Measurements from ENCODE around the gene SCN5A.
A peak's percentile ranks its signal among the peaks of the same experiment; 100 is the strongest.

Gene SCN5A

DNA sequence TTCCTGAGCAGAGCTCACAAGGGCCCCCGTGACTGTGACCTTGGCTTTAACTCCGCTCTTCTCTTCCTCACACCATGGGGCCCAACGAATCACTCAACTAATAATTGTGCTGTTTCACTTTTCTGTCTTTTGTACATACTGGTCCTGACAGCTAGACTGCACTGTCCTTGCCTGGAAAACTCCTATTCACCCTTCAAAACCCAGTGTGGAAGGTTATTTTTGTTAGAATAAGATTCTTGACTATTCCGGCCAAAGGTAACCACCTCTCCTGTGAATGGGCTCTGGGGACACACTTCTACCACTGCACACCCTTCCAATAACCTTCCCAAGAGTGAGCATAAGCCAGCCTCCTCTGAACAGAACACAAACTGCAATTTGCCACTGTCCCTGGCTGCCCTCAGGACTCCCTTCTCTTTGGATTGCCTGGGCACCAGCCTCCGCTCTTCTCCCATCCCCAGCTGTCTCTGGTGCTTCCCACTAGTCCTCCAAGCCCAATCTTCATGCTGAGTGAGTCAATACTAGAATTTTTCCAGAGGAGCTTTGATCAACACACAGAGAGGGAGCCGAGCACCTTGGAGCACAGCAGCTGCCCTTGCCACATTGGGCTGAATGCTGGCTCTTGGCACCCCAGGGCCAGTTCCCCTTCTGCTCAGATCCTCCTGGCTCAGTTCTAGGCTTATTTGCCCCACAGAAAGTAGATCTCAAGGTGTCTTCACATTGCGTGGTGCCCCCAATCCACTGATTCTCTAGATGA lies 2.1 kb downstream of the SCN5A start:
- no peak for DNase-seq (ENCODE audit: low read depth)

DNA sequence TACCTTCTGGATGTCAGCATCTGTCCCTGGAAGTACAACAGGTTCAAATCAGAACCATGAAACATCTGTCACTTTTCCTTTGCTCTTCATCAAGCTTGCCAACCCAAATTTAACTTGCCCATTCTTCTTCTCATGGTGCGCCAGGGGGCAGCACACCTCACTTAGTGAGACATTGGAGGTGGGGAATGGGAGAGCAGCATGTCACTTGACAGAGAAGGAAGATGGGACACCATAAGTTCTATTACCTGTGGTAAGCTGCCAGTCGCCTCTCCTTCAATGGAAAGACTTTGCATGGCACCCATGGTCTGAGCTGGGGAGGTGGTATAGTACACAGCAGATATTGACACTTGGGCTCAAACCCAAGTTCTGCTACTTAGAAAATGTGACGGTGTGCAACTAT lies 2.9 kb downstream of the SCN5A start:
- DNase-seq (ENCODE audit: low read depth) = peak; percentile 31

- no peak for DNase-seq (ENCODE audit: low read depth)
Observed at GRCh38 chr3:38646062-38646461, 3.4 kb downstream of the SCN5A start.

- DNase-seq (ENCODE audit: low read depth) = no peak
Observed at GRCh38 chr3:38645601-38646000, 3.9 kb downstream of the SCN5A start.

DNA sequence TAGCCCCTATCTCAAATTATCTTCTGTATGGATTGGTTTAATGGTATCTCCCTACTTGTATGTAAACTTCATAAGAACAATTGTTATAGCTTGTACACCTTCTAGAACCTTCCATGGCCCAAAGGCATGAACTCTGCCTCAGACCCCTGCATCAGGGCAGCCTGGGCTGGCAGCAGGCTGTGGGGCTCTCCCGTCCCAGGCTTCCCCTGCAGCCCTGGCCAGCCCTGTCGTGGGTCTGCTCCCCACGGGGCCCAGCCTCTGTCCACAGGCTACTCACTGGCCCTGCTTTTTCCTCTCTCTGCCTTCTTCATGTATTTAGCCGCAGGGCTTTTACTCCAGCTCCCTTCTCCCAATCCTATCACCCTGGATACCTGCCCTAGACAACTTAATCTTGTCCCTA lies 4.4 kb downstream of the SCN5A start:
- DNase-seq (ENCODE audit: low read depth) = no peak

GRCh38 chr3:38644662-38645053 lies 4.8 kb downstream of the SCN5A start:
- no peak for DNase-seq (ENCODE audit: low read depth)

GRCh38 chr3:38644016-38644661 lies 5.3 kb downstream of the SCN5A start:
- no peak for DNase-seq (ENCODE audit: low read depth)

DNA sequence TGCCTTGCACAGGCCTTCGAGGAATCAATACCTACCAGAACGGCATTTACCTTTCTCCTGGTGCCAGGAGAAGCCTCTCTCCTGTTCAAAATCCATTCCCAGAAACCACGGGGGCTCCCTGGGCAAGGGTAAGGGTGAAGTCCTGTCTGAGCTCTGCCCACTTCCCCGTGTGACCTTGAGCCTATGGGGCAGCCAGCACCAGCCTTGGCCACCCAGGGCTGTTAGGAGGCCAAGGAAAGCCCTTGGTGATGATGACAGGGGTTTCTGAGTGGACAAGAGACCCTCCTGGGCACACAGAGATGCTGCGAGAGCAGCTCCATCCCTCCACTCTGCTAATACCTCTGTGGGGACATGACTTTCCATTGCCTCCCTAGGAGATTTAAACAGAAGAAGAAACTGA lies 5.9 kb downstream of the SCN5A start:
- DNase-seq (ENCODE audit: low read depth) = no peak

DNA sequence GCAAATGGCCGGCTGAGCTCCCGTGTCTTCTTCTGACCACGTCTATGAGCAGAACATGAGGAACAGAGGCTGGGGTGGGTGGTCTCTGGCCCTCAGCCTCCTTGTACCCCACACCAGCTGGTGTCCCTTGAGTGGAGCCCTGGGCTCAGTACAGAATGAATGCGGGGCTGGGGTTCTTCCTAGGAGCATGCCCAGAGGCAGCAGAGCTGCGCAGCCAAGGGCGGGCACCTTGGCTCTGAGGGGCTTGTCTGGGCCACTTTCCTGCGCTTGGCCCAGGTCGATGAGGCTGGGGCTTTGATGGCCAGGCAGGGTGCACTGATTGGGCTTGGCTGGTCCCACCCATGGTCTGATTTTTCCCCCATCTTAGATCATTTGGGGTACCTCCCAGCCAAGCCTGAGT lies 6.4 kb downstream of the SCN5A start:
- DNase-seq (ENCODE audit: low read depth) = no peak

GRCh38 chr3:38641461-38642110 lies 7.9 kb downstream of the SCN5A start:
- DNase-seq (ENCODE audit: low read depth) = no peak

DNA sequence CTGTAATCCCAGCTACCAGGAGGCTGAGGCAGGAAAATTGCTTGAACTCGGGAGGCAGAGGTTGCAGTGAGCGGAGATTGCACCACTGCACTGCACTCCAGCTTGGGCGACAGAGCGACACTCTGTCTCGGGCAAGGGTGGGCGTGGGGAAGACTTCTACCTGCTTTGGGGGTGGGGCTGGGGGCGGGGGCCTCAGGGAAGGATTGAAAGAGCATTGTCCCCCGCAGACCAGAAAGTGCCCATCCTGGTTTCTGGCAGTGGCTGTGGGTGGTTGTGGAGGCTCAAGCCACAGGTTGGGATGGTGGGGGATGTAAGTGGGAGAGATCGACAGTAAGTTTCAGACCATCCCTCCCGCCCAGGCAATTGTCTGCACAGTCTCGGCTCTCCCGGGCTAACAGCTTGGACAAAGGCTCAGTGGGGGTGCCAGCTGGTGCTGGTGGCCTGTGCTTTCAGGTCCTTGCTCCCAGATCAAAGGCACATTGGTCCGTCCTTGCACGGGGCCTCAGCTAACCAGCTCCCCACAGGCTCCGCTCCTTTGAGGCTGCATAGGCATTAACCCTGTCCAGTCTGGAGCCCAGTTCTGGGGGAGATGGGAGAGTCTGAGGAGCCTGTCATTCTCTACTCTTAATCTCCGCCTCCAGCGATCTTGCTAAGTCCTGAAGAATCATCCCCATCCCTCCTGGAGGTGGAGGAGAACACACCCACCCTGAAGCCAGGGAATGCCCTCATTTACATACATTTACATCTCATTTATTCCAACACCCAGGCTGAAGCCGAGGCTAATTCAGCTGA lies 8.6 kb downstream of the SCN5A start:
- DNase-seq (ENCODE audit: low read depth) = no peak

GRCh38 chr3:38638354-38638753 lies 11.1 kb downstream of the SCN5A start:
- DNase-seq (ENCODE audit: low read depth) = no peak

DNA sequence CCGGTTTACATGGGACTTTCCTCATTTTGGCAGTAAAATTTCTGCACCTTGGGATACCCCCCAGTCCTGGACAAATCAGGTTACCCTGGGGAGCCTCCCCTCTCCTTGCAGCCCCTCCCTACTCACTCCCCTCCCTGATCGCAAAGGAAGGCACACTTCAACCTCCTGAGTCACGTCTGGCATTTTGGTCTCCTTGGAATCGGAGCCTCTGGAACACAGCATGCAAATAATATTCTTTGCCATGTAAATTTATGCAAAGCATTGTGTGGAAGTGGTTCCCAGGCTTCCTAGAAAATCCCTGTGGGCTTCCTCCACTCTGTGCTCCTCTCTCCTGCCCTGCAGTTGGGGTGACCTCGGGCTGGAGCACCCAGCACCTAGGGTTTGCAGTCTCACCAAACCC lies 11.6 kb downstream of the SCN5A start:
- no peak for DNase-seq (ENCODE audit: low read depth)

GRCh38 chr3:38636881-38637280 lies 12.6 kb downstream of the SCN5A start:
- no peak for DNase-seq (ENCODE audit: low read depth)

GRCh38 chr3:38636464-38636863 lies 13.0 kb downstream of the SCN5A start:
- DNase-seq (ENCODE audit: low read depth) = no peak

GRCh38 chr3:38634111-38634510 lies 15.4 kb downstream of the SCN5A start:
- peak; percentile 37 for DNase-seq (ENCODE audit: low read depth)

- no peak for DNase-seq (ENCODE audit: low read depth)
Observed at GRCh38 chr3:38632989-38633388, 16.5 kb downstream of the SCN5A start.

GRCh38 chr3:38630606-38631005 lies 18.9 kb downstream of the SCN5A start:
- no peak for DNase-seq (ENCODE audit: low read depth)

DNA sequence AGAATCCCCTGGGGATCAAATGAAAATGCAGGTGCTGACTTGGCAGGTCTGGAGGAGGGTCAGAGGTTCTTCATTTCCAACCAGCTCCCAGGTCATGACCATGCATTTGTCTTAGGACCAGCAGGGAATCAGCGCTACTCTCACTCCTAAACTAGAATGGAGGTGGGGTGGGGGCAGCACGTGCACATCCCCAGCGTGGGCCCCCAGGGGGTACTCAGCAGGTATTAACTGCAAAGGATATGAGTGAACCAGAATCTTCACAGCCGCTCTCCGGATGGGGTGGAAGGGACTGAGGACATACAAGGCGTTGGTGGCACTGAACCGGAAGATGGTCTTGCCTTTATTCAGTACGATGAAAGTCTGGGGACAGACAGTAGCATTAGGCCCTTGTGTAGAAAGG lies 19.4 kb downstream of the SCN5A start:
- no peak for DNase-seq (ENCODE audit: low read depth)

- DNase-seq (ENCODE audit: low read depth) = no peak
Observed at GRCh38 chr3:38628835-38629234, 20.7 kb downstream of the SCN5A start.

- DNase-seq (ENCODE audit: low read depth) = peak; percentile 29
Observed at GRCh38 chr3:38627956-38628355, 21.5 kb downstream of the SCN5A start.

DNA sequence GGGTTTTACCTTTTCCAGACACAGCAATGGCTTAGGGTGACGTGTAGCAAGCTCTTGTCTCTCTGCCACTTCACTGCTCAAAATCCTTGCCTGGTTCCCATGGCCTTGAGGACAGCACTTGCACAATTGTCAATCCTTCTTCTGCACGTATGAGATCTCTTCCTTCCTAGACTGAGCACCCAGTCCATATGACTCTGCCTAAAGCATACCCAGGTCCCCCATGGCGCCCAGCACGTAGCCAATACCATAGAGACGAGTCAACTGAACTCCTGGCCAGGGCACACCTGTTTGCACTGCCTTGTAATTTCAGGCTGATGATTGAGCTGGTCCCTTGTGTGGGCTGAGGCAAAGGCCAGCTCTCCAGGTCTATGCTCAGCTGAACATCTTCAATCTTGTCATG lies 23.3 kb downstream of the SCN5A start:
- DNase-seq (ENCODE audit: low read depth) = no peak

GRCh38 chr3:38623539-38623938 lies 25.9 kb downstream of the SCN5A start:
- no peak for DNase-seq (ENCODE audit: low read depth)

All from iris pigment epithelial cell (primary cell).